Heart left ventricle (tissue), 16 donors: ENCODE measurements around the gene MYH3. TPM values are rescaled to one million over a fixed set of nuclear protein-coding genes. Genes with fewer than 3 reads are reported as not detected.

Experiments used
- ATAC-seq, 4 donors: fragments of 200-7000 bp; cut with Tn5 transposase; one replicate each; pipeline ENCODE4 v1.9.1; 2020 to 2022; ENCODE audit warnings: moderate library complexity in 4 of 4, mild to moderate bottlenecking in 3 of 4, moderate number of reproducible peaks in 1 of 4
- DNase-seq, 5 donors: peaks; one replicate each; pipeline ENCODE4 v3.0.0-alpha.2; 2020
- H3K27ac ChIP-seq, 12 donors: fragments of 200-600 bp; sonication (generic) in 4 of 12; one replicate each; pipeline versions ENCODE4 v1.5.0 to v1.8.0; 2016 to 2022; ENCODE audit warnings: mild to moderate bottlenecking in 2 of 12
- H3K27me3 ChIP-seq, 9 donors: fragments of 200-600 bp; sonication (generic) in 2 of 9; one replicate each; pipeline versions ENCODE4 v1.5.1 to v1.8.0; 2016 to 2022; ENCODE audit warnings: mild to moderate bottlenecking in 3 of 9
- H3K36me3 ChIP-seq, 9 donors: fragments of 200-600 bp; sonication (generic) in 2 of 9; one replicate each; pipeline versions ENCODE4 v1.5.0 to v1.8.0; 2018 to 2022; ENCODE audit warnings: mild to moderate bottlenecking in 2 of 9
- H3K4me1 ChIP-seq, 12 donors: fragments of 200-600 bp; sonication (generic) in 4 of 12; one replicate each; pipeline versions ENCODE4 v1.5.0 to v1.8.0; 2016 to 2022; ENCODE audit warnings: mild to moderate bottlenecking in 3 of 12
- H3K4me3 ChIP-seq, 12 donors: fragments of 200-600 bp; sonication (generic) in 4 of 12; one replicate each; pipeline versions ENCODE4 v1.5.0 to v1.8.0; 2017 to 2022; ENCODE audit warnings: mild to moderate bottlenecking in 9 of 12, moderate library complexity in 4 of 12
- H3K9me3 ChIP-seq, 12 donors: fragments of 200-600 bp; sonication (generic) in 4 of 12; one replicate each; pipeline versions ENCODE4 v1.5.0 to v1.8.0; 2016 to 2022; ENCODE audit warnings: mild to moderate bottlenecking in 1 of 12
- POLR2A ChIP-seq, 2 donors: fragments of 450-650 bp; IDR thresholded peaks; one replicate each; pipeline ENCODE4 v1.6.1; 2017; ENCODE audit warnings: antibody characterized with exemption in 2 of 2, mild to moderate bottlenecking in 2 of 2, moderate library complexity in 2 of 2
- WGBS, 4 donors: extraction: QIAGEN DNeasy Blood & Tissue Kit in 2 of 4; methylation state at CpG; one replicate each; pipeline versions ENCODE4 v1.1.5 to v1.1.7; 2013 to 2018; 5-methylcytosine and 5-hydroxymethylcytosine counted together
- intact Hi-C, 10 donors: fragments of 100-400 bp; cut with DNase I; formaldehyde crosslinking; loops; one replicate each; pipeline versions ENCODE4 v1.11.1 to v1.14.2; 2022
- polyA plus RNA-seq, 2 donors: library from polyadenylated mRNA; stranded (reverse); fragments of 200-250 nt; gene quantifications; one replicate each; pipeline ENCODE4 v1.2.3, GENCODE V29; 2013
- total RNA-seq, 9 donors: library from RNA; depleted of rRNA in 2 of 9; stranded (reverse); fragments of >200 nt in 2 of 9; fragmentation: NEBNext Ultra II Directional in 3 of 9; extraction: Animal tissue kit (Norgen Biotek cat#: 25700) in 3 of 9; gene quantifications; one replicate each; pipeline versions ENCODE4 v1.1.0 to v1.2.4, GENCODE V29; 2016 to 2023
- TF ChIP-seq, protein P1 (sequence below), 12 donors: fragments of 200-600 bp; sonication (generic) in 4 of 12; IDR thresholded peaks; one replicate each; pipeline versions ENCODE4 v1.5.0 to v1.8.0; 2018 to 2022; ENCODE audit warnings: antibody characterized with exemption in 12 of 12, mild to moderate bottlenecking in 5 of 12
- donor health status: ischemic (EF 13 %, LVEDD 7.1; RV severe dilation, severe dysfunction).
- donor health status: healthy with polysubstance abuse.
- donor health status: DM: no; HTN: yes; CAD: no.
- donor health status: DM: no; HTN: no; CAD: no.
- donor health status: ischemic (EF 25% LVEDD 6.9; RV normal size, moderate dysfunction).
- donor health status: ischemic (EF 25% LVEDD 5.7; RV mildly dilated, moderate dysfunction).
- donor health status: healthy.
- donor health status: DM: yes; HTN: yes; CAD: no.
- donor health status: ischemic (EF 35%, LVEDD 5.7; RV mildly dilated, moderate dysfunction).
- donor health status: nonischemic (EF 11% LVEDD 7.7; RV severe dilation, severe dysfunction).
- donor health status: DM: yes; HTN: yes; CAD: no.
- donor health status: PGD.
- donor health status: ischemic (EF 29% LVEDD 5.4; RV normal size, mild dysfunction).
- donor health status: nonischemic (EF 23%, LVEDD 6.1; RV moderate dilation, normal function).

Gene MYH3
- total and polyA plus RNA-seq, 11 donors: 0.13 to 1.8 (median 0.62) TPM

DNA sequence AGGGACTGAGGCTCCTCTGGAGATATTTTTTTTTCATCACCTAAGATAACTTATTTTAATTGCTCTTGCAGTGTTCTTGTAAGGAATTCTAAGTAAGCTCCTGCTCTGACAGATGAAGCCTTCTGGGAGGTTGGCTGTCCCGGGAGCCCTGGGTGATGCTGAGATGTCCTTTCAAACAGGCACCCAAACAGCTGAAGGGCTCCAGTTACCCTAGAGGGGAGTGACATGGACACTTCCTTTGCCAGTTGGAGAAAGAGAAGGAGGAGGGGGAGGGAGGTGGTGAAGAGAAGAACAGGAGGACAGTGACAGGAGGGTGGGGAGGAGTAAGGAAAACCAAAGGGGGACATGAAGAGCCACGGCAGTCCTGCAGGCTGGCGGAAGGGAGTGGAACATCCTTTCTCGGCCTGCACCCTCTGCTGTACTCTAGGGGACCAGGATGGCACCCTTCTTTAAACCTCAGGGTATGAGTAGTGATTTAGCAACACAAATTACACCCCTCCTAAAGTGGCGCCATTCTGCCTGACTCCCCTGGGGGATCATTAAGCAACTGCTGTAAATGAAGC, 51.8 kb downstream of the MYH3 start:
- WGBS, 4 donors: 65 to 72% (median 69%) methylated on average over 5 of the region's 5 CpGs
- TF ChIP-seq, protein P1, sequence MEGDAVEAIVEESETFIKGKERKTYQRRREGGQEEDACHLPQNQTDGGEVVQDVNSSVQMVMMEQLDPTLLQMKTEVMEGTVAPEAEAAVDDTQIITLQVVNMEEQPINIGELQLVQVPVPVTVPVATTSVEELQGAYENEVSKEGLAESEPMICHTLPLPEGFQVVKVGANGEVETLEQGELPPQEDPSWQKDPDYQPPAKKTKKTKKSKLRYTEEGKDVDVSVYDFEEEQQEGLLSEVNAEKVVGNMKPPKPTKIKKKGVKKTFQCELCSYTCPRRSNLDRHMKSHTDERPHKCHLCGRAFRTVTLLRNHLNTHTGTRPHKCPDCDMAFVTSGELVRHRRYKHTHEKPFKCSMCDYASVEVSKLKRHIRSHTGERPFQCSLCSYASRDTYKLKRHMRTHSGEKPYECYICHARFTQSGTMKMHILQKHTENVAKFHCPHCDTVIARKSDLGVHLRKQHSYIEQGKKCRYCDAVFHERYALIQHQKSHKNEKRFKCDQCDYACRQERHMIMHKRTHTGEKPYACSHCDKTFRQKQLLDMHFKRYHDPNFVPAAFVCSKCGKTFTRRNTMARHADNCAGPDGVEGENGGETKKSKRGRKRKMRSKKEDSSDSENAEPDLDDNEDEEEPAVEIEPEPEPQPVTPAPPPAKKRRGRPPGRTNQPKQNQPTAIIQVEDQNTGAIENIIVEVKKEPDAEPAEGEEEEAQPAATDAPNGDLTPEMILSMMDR (IDR thresholded peaks at IDR 0.05): no peak
- no peak for TF ChIP-seq POLR2A (IDR thresholded peaks at IDR 0.05)
- H3K4me1 ChIP-seq: no peaks in the 10 kb centered on the region
- ATAC-seq: no peak
- no peak overlapping the region for H3K27ac ChIP-seq
- H3K4me3 ChIP-seq: no peak overlapping the region
- DNase-seq: no peak
- H3K27me3 ChIP-seq: peaks cover 0 to 8% (median 0%) of the 10 kb centered on the region in 9 donors
- intact Hi-C loops: no loop called here
- no peaks in the 10 kb centered on the region for H3K9me3 ChIP-seq
- H3K36me3 ChIP-seq: no peaks in the 10 kb centered on the region

DNA sequence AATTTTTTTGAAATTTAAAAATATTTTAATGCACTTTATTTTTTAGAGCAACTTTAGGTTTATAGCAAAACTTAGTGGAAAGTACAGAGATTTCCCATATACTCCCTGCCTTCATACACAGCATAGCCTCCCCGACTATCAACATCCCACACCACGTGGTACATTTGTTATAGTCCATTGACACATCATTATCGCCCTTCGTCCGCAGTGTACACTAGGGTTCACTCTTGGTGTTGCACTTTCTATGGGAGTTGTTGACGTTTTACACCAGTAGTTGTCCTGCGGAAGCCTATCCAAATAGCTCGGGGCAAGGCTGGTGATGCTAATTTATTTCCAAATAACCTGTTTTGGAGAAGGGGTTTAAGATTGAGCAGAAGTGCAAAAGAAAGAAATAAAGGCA, 52.6 kb downstream of the MYH3 start:
- TF ChIP-seq POLR2A (IDR thresholded peaks at IDR 0.05): no peak
- TF ChIP-seq, protein P1 (IDR thresholded peaks at IDR 0.05): no peak
- no peak for ATAC-seq
- no peaks in the 10 kb centered on the region for H3K9me3 ChIP-seq
- H3K27ac ChIP-seq: no peak overlapping the region
- WGBS, 4 donors: 87 to 94% (median 91%) methylated on average over 8 of the region's 8 CpGs
- H3K4me1 ChIP-seq: no peaks in the 10 kb centered on the region
- H3K4me3 ChIP-seq: no peak overlapping the region
- DNase-seq: no peak
- H3K36me3 ChIP-seq: no peaks in the 10 kb centered on the region
- intact Hi-C loops: no loop called here
- peaks cover 0 to 8% (median 0%) of the 10 kb centered on the region in 9 donors for H3K27me3 ChIP-seq

DNA sequence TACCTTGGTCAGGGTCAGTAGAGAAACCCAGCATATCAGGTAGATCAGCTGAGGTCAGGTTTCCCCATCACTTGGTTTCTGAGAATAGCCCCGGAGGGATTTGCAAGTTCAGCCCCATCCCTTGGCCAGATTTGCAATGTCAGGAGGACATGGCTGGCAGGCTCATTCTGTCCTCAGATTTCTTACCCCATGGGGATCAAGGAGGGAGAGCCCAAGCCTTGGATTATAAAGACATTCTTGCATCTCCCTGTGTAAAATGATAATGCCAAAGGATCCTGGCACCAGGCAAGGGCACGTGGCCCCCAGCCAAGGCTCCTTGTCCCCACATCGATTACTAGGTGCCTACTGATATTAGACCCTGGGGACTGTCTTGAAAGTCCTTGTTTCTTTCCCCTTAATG, 53.2 kb downstream of the MYH3 start:
- Histone ChIP-seq H3K36me3 (no peaks in the 10 kb centered on the region), H3K9me3 (no peaks in the 10 kb centered on the region), H3K27me3 (peaks cover 0 to 8% (median 0%) of the 10 kb centered on the region in 9 donors), H3K4me1 (no peaks in the 10 kb centered on the region), H3K4me3 (no peak overlapping the region), H3K27ac (no peak overlapping the region)
- intact Hi-C loops: no loop called here
- no peak for ATAC-seq
- TF ChIP-seq, protein P1 (IDR thresholded peaks at IDR 0.05): no peak
- TF ChIP-seq POLR2A (IDR thresholded peaks at IDR 0.05): no peak
- no peak for DNase-seq
- 68 to 78% (median 76%) methylated on average over 3 of the region's 3 CpGs for WGBS, 4 donors

DNA sequence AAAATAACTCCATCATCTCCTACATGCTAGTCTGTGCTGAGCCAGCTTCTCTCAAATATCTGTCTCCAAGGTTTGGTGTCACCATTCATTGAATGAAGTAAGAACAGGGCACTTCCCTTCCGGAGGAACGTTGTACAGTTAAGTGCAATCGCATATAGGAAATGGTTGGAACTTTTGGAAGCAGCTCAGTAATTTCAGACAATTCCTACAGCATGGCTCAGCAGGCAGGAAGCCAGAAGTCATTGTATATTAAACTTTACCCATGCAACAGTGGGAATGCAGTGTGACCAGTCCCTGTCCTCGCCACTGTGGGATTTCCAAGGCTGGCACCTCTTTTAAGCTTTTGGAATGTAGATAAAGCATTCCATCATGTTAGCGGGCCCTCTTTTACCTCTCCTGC, 56.5 kb downstream of the MYH3 start:
- H3K27ac ChIP-seq: no peak overlapping the region
- WGBS, 4 donors: 34 to 46% (median 40%) methylated on average over 5 of the region's 5 CpGs
- H3K9me3 ChIP-seq: no peaks in the 10 kb centered on the region
- DNase-seq (no peak), ATAC-seq (no peak)
- H3K27me3 ChIP-seq: peaks cover 0 to 8% (median 0%) of the 10 kb centered on the region in 9 donors
- H3K4me1 ChIP-seq: no peaks in the 10 kb centered on the region
- no peaks in the 10 kb centered on the region for H3K36me3 ChIP-seq
- H3K4me3 ChIP-seq: no peak overlapping the region
- intact Hi-C loops: no loop called here
- TF ChIP-seq, protein P1 (IDR thresholded peaks at IDR 0.05): no peak
- no peak for TF ChIP-seq POLR2A (IDR thresholded peaks at IDR 0.05)
